IPS-20b (cell line): Measurements from ENCODE around the gene LNPEP.

Experiments used
- H3K27ac ChIP-seq: one replicate; pipeline ENCODE4 v1.5.1; 2013; ENCODE audit warnings: low read length
- H3K27me3 ChIP-seq: 2 replicates; pipeline ENCODE4 v1.6.1; 2013; ENCODE audit warnings: mild to moderate bottlenecking, low read length, inconsistent platforms; ENCODE audit not compliant: insufficient read depth
- H3K36me3 ChIP-seq: 2 replicates; pipeline ENCODE4 v1.6.1; 2013; ENCODE audit warnings: low read depth, mild to moderate bottlenecking, inconsistent platforms, low read length, moderate library complexity; ENCODE audit not compliant: insufficient read depth
- H3K4me1 ChIP-seq: 2 replicates; pipeline ENCODE4 v1.6.1; 2013; ENCODE audit warnings: mild to moderate bottlenecking, control low read depth, inconsistent platforms, low read length, moderate library complexity; ENCODE audit not compliant: insufficient read depth
- H3K4me3 ChIP-seq: 2 replicates; pipeline ENCODE4 v1.5.1; 2013; ENCODE audit warnings: mild to moderate bottlenecking, low read length, inconsistent platforms
- H3K9ac ChIP-seq: 2 replicates; pipeline ENCODE4 v1.6.1; 2013; ENCODE audit warnings: low read depth, mild to moderate bottlenecking, inconsistent platforms, low read length, moderate library complexity
- H3K9me3 ChIP-seq: 2 replicates; pipeline ENCODE4 v1.6.1; 2013; ENCODE audit warnings: mild to moderate bottlenecking, low read depth, low read length, inconsistent platforms; ENCODE audit not compliant: insufficient read depth

The LNPEP gene

GRCh38 chr5:96967400-96967799 is 31.5 kb downstream of the LNPEP start:
- Histone ChIP-seq H3K36me3 (no peaks in the 10 kb centered on the region), H3K9me3 (no peaks in the 10 kb centered on the region), H3K9ac (no peak overlapping the region), H3K4me1 (no peaks in the 10 kb centered on the region), H3K27ac (no peak overlapping the region), H3K4me3 (no peak overlapping the region), H3K27me3 (no peaks in the 10 kb centered on the region)

GRCh38 chr5:96968074-96968473 is 32.2 kb downstream of the LNPEP start:
- H3K27ac ChIP-seq, result no peak overlapping the region
- no peaks in the 10 kb centered on the region for H3K27me3 ChIP-seq
- no peak overlapping the region for H3K4me3 ChIP-seq
- no peaks in the 10 kb centered on the region for H3K4me1 ChIP-seq
- no peaks in the 10 kb centered on the region for H3K36me3 ChIP-seq
- H3K9me3 ChIP-seq, result no peaks in the 10 kb centered on the region
- H3K9ac ChIP-seq, result no peak overlapping the region

GRCh38 chr5:96968614-96969013 is 32.7 kb downstream of the LNPEP start:
- Histone ChIP-seq H3K36me3 (no peaks in the 10 kb centered on the region), H3K27me3 (no peaks in the 10 kb centered on the region), H3K9me3 (no peaks in the 10 kb centered on the region), H3K4me3 (no peak overlapping the region), H3K4me1 (no peaks in the 10 kb centered on the region), H3K27ac (no peak overlapping the region), H3K9ac (no peak overlapping the region)

- Histone ChIP-seq H3K4me3 (no peak overlapping the region), H3K27ac (no peak overlapping the region), H3K9ac (no peak overlapping the region), H3K9me3 (no peaks in the 10 kb centered on the region), H3K36me3 (no peaks in the 10 kb centered on the region), H3K27me3 (no peaks in the 10 kb centered on the region), H3K4me1 (no peaks in the 10 kb centered on the region)
These were observed 33.5 kb downstream of the LNPEP start for GRCh38 chr5:96969366-96969765.

GRCh38 chr5:96972599-96973334 is 36.9 kb downstream of the LNPEP start:
- H3K9ac ChIP-seq, result no peak overlapping the region

GRCh38 chr5:96973532-96974401 is 37.9 kb downstream of the LNPEP start:
- H3K27me3 ChIP-seq, result no peaks in the 10 kb centered on the region
- H3K9ac ChIP-seq, result no peak overlapping the region
- no peak overlapping the region for H3K4me3 ChIP-seq
- no peaks in the 10 kb centered on the region for H3K4me1 ChIP-seq
- H3K27ac ChIP-seq, result no peak overlapping the region
- no peaks in the 10 kb centered on the region for H3K36me3 ChIP-seq
- H3K9me3 ChIP-seq, result no peaks in the 10 kb centered on the region

More at GRCh38 chr5:96972599-96973334, 36.9 kb downstream of the LNPEP start:
- Histone ChIP-seq H3K27me3 (no peaks in the 10 kb centered on the region), H3K9me3 (no peaks in the 10 kb centered on the region), H3K4me1 (no peaks in the 10 kb centered on the region), H3K36me3 (no peaks in the 10 kb centered on the region), H3K4me3 (no peak overlapping the region), H3K27ac (no peak overlapping the region)

- H3K4me3 ChIP-seq, result no peak overlapping the region
- no peaks in the 10 kb centered on the region for H3K27me3 ChIP-seq
- H3K36me3 ChIP-seq, result no peaks in the 10 kb centered on the region
- H3K4me1 ChIP-seq, result no peaks in the 10 kb centered on the region
- no peak overlapping the region for H3K27ac ChIP-seq
- no peak overlapping the region for H3K9ac ChIP-seq
- no peaks in the 10 kb centered on the region for H3K9me3 ChIP-seq
These were observed 39.8 kb downstream of the LNPEP start for GRCh38 chr5:96975656-96976055.

- Histone ChIP-seq H3K4me3 (no peak overlapping the region), H3K27me3 (no peaks in the 10 kb centered on the region), H3K4me1 (no peaks in the 10 kb centered on the region), H3K9me3 (no peaks in the 10 kb centered on the region), H3K9ac (no peak overlapping the region), H3K36me3 (no peaks in the 10 kb centered on the region), H3K27ac (no peak overlapping the region)
These were observed 41.3 kb downstream of the LNPEP start for GRCh38 chr5:96977228-96977627.

- Histone ChIP-seq H3K27ac (no peak overlapping the region), H3K36me3 (no peaks in the 10 kb centered on the region), H3K9me3 (no peaks in the 10 kb centered on the region), H3K27me3 (no peaks in the 10 kb centered on the region), H3K4me3 (no peak overlapping the region), H3K4me1 (no peaks in the 10 kb centered on the region), H3K9ac (no peak overlapping the region)
These were observed 43.1 kb downstream of the LNPEP start for GRCh38 chr5:96978812-96979449.

GRCh38 chr5:96984506-96985192 is 48.8 kb downstream of the LNPEP start:
- no peak overlapping the region for H3K27ac ChIP-seq
- H3K27me3 ChIP-seq, result no peaks in the 10 kb centered on the region
- no peaks in the 10 kb centered on the region for H3K9me3 ChIP-seq
- no peaks in the 10 kb centered on the region for H3K36me3 ChIP-seq
- H3K4me3 ChIP-seq, result no peak overlapping the region
- H3K9ac ChIP-seq, result no peak overlapping the region
- no peaks in the 10 kb centered on the region for H3K4me1 ChIP-seq

GRCh38 chr5:96986450-96986849 is 50.6 kb downstream of the LNPEP start:
- Histone ChIP-seq H3K27me3 (no peaks in the 10 kb centered on the region), H3K4me1 (no peaks in the 10 kb centered on the region), H3K27ac (no peak overlapping the region), H3K4me3 (no peak overlapping the region), H3K9me3 (no peaks in the 10 kb centered on the region), H3K36me3 (no peaks in the 10 kb centered on the region), H3K9ac (no peak overlapping the region)
